NCI-H146 (cell line): Measurements from ENCODE around the gene RMDN2.
"Not testable (repeated sequence)": the region's sequence is repeated elsewhere in the genome, so short reads cannot be mapped to it uniquely, and the experiment has no call there.

Experiments
- DNase-seq: peaks from one replicate; lab custom pipeline; 2025; lab: John Stamatoyannopoulos, UW

RMDN2 gene

DNA sequence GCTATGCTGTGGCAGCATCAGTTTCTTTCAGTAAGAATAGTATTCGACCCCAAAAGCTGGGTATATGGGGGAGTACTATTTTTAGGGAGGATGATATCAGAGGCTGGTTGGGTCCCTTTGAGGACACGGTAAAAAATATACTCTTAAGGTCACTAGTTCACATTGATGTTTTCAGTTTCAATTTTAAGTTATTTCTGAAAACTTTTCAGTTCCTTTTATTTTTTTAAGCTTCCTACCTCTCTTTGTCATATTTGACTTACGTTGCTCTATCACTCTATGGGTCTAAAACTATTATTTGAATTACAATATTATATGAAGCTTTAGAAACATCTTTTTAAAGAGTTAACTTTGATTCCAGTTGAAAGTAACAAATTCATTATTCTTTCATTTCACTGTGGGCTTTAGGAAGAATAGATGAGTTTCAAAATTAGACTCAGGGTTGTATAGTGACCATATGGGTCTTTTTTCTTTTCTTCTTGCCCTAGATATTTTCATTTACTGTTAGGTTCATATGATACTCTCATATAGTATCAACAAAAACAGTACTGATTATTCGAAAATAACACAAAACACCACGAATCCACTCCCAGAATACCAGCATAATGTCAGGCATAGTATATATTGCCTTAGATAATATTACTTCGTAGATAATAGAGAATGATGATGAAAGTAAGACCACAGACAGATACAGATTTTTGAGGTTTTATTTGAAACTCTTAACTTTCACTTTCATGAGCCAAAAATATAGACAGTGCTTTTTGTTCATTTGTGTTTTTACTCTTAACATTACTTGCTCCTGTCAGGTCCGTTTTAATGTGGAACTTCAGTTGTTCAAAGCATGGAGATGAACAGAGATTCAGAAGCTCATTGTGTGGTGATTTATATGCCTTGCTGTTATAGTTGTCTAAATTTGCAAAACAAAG is 9.8 kb downstream of the RMDN2 start:
- no peak for DNase-seq

GRCh38 chr2:37937568-37937967 is 12.5 kb downstream of the RMDN2 start:
- not testable (repeated sequence) for DNase-seq

GRCh38 chr2:37941267-37941666 is 16.2 kb downstream of the RMDN2 start:
- not testable (repeated sequence) for DNase-seq

DNA sequence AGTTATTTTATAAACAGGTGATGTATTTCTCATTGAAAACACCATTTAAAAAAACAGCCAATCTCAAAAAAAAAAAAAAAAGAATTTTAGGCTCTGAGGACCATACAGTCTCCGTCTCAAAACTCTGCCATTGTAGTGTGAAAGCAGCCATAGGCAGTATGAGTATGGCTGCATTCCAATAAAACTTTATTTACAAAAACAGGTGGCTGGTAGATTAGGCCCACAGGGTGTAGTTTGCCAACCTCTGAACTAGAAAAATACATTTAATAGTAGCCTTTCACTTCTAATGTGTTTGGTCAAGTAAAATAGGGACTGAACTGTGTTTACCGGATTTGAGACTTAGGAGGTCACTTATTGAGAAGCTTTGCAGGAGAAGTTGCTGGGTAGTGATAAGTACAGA is 19.2 kb downstream of the RMDN2 start:
- no peak for DNase-seq

DNA sequence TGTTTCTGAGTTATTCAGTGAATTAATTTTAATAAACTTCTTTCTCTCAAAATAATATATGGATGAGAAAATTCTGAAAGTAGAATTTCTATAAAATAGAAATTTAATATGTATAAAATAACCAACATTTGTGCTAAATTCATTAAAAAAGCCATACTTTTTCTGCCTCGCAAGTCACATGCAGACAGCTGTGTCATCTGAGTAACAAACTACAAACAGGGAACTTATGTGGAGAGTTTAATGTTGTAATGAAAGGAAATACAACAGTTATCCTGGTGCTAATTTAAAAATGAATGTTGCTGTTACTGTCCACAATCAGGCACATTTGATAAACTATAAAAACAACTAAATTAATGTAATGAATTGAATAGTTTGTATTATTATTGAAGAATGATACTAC is 22.2 kb downstream of the RMDN2 start:
- no peak for DNase-seq

DNA sequence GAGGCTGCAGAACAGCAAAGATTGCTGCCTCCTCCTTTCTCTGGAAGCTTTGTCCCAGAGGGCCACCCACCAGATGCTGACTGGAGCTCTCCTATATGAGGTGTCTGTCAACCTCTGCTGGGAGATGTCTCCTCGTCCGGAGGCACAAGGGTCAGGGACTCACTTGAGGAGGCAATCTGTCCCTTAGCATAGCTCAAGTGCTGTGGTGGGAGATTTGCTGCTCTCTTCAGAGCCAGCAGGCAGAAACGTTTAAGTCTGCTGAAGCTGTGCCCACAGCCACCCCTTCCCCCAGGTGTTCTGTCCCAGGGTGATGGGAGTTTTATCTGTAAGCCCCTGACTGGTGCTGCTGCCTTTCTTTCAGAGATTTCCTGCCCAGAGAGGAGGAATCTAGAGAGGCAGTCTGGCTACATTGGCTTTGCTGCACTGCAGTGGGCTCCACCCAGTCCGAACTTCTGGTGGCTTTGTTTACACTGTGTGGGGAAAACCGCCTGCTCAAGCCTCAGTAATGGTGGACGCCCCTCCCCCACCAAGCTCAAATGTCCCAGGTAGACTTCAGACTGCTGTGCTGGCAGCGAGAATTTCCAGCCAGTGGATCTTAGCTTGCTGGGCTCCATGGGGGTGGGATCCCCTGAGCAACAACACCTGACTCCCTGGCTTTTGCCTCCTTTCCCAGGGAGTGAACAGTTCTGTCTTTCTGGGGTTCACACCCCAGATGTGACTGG is 37.1 kb downstream of the RMDN2 start:
- DNase-seq, result not testable (repeated sequence)

- DNase-seq, result not testable (repeated sequence)
Measured at GRCh38 chr2:37962740-37963121, 37.6 kb downstream of the RMDN2 start.

DNA sequence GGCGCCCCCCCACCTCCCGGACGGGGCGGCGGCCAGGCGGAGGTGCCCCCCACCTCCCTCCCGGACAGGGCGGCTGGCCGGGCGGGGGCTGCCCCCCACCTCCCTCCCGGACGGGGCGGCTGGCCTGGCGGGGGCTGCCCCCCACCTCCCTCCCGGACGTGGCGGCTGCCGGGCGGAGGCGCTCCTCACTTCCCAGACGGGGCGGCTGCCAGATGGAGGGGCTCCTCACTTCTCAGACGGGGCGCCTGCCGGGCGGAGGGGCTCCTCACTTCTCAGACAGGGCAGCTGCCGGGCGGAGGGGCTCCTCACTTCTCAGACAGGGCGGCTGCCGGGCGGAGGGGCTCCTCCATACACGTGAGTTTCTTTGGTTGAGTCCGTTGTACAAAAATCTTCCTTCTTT is 38.8 kb downstream of the RMDN2 start:
- not testable (repeated sequence) for DNase-seq

DNA sequence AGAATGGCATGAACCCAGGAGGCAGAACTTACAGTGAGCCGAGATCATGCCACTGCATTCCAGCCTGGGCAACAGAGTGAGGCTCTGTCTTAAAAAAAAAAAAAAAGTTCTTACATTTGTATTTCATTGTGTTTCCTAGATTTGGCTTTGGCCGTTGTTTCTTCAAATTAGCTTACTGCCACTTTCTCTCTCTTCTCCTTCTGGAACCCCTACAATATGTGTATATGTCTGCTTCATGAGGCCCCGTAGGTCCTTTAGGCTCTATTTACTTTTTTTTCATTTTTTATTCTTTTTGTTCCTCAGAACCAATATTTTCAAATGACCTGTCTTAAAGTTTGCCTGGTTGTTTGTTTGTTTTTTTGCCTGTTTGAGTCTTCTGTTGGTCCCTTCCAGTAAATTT is 41.2 kb downstream of the RMDN2 start:
- no peak for DNase-seq

- no peak for DNase-seq
Measured at GRCh38 chr2:37969731-37970130, 44.6 kb downstream of the RMDN2 start.

- DNase-seq, result no peak
Measured at GRCh38 chr2:37971971-37972370, 46.9 kb downstream of the RMDN2 start.

GRCh38 chr2:37973615-37974353 is 48.7 kb downstream of the RMDN2 start:
- no peak for DNase-seq

DNA sequence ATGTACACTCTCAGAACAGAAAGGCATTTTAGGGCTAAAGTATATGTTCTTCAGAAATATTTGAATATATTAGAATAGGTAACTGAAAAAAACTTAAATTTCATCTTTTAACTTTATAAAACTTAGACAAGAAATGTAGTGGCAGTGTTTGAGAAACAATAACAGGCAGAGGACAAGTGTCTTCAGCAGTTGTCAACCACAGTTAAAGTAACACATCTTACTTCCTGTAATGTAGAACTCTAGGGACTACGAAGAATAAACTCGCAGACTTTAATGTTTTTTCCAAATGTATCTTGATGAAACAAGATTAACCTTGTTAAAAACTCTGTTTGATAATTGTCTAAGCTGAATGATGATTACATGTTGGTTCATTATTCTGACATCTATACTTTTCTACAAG is 50.7 kb downstream of the RMDN2 start:
- no peak for DNase-seq

DNA sequence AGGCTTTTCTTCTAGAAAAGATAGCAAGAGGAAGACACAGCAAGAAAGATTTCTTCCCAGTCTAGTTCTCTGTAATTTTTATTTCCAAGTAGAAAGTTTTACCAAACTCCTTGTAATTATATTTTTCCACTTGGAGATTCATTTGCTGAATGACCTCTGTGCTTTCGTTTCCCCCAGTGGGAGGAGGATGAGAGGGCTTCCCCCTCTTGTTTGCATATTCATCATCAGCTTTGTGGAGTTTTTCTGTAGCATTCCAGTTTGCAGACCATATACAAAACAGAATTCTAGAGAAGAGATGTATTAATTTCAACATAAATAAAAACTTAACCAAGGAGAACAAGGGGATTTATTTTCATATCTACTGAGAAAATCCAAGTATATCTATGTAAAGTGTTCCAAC is 51.3 kb downstream of the RMDN2 start:
- DNase-seq, result no peak

GRCh38 chr2:37982147-37982582 is 57.1 kb downstream of the RMDN2 start:
- DNase-seq, result peak; percentile 29

DNA sequence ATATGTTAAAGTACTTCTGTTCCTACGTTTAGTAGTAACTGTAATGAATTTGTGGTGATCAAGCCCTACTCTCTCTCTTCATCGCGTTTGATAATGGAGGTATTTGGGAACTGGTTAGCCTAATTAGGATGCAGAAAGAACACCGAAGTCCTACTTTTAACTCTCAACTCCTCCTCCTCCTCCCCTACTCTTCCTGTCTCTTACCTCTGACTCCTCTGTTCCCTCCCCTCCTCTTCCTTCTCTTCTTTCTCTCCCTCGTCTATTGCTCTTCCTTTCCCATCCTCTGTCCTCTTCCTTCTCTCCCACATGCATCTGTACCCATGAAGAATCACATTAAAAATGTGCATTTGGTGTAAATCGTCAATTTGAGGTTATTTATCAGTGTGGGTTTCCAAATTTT is 57.8 kb downstream of the RMDN2 start:
- no peak for DNase-seq

DNA sequence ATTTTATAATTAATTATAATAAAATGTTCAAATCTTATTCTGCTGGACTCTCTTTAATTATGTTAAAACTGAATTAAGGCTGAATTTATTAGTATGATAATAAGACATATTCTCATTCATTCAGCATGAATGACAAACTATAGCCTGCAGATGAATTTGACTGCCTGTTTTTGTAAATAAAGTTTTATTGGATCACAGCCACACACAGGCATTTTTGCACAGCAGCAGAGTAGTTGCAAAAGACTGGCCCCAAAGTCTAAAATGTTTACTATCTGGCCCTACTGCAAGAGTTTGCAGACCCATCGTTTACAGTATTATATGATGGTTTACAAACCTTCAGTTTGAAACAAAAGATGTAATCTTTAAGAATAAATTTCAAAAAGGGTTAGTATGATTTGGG is 58.6 kb downstream of the RMDN2 start:
- DNase-seq, result no peak

DNA sequence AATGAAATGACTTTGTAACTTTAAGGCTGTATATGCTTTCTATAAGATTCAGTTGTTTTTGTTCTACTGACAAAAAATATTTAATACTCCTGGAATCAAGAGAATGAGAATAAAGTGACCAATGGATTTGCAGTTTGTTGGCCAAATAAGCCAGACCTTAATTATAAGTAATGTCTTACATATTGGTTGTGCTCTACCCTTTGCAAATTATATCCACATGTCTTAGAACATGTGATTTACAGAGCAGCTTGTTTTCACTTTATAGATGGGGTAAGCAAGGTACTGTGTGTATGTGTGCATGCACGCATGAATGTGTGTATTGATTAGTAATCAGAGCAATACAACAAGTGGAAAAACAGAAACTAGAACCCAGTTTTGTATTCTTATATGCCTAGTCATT is 59.1 kb downstream of the RMDN2 start:
- no peak for DNase-seq

DNA sequence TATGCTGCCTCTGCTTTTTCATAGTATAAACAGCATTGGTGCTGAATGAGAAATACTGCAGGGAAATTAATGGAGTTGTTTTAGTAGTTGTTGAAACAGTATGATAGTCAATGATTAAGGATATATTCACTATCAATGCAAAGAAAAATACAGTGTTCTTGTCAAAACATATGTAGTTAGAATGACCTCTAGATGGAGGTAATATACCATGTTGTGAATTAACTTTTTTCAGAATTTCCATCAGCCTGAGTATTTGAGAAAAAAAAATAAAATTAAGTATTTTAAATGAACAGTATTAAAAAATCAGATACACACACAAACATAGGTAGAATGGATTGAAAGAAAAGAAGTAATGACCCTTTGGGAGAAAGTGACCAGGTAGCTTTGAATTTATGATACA is 59.5 kb downstream of the RMDN2 start:
- no peak for DNase-seq

GRCh38 chr2:37985333-37985732 is 60.2 kb downstream of the RMDN2 start:
- no peak for DNase-seq

DNA sequence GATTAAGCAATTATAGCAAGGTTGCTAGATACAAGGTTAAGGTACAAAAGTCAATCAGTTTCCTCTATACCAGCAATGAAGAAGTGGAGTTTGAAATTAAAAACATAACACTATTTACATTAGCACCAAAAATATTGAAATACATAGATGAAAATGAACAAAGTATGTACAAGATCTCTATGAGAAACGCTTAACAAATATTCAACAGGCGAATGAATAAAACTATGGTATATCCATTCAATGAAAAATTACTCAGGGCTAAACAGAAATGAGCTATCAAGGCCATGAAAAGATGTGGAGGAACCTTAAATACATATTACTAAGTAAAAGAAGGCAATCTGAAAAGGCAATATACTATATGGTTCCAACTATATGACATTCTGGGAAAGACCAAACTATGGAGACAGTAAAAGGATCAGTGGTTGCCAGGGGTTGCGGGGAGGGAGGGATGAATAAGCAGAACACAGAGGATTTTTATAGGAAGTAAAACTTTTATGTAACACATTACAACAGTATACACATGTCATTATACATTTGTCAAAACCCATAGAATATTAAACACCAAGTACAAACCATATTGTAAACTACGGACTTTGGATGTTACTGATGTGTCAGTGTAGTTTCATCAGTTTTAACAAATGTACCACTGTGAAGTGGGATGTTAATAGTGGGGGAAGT is 62.1 kb downstream of the RMDN2 start:
- DNase-seq, result no peak

DNA sequence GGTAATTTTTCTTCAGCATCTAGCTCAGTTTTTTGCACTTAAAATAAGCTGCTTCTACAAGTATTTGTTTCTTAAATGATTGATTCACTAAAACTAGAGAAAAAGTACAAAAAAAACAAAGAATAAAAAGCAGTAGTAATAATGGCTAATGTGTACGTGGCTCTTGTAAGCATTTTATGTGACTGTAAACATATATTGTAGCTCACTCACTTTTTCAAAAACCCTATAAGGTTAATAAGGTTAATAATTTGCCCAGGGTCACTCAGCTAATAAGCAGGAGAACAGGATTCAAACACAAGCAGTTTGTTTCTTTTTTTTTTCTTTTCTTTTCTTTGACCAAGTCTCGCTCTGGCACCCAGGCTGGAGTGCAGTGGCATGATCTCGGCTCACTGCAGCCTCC is 67.5 kb downstream of the RMDN2 start:
- no peak for DNase-seq
